Melanocyte of skin (primary cell): ENCODE data around the gene RAD9A. TPM values are rescaled to one million over a fixed set of nuclear protein-coding genes. Genes with fewer than 3 reads are reported as not detected.

ENCODE experiments used
- small RNA-seq, 2 donors: library from RNA; depleted of rRNA; stranded (forward); fragments of <200 nt; gene quantifications; one replicate each; pipeline ENCODE3, GENCODE V24; 2012
- total RNA-seq, 2 donors: library from RNA; depleted of rRNA; stranded (reverse); fragments of >200 nt; gene quantifications; 2 replicates each; pipeline ENCODE4 v1.2.3, GENCODE V29; 2012

Gene RAD9A
- 10 to 100 TPM; 10.7 to 11.0 TPM for total RNA-seq

DNA sequence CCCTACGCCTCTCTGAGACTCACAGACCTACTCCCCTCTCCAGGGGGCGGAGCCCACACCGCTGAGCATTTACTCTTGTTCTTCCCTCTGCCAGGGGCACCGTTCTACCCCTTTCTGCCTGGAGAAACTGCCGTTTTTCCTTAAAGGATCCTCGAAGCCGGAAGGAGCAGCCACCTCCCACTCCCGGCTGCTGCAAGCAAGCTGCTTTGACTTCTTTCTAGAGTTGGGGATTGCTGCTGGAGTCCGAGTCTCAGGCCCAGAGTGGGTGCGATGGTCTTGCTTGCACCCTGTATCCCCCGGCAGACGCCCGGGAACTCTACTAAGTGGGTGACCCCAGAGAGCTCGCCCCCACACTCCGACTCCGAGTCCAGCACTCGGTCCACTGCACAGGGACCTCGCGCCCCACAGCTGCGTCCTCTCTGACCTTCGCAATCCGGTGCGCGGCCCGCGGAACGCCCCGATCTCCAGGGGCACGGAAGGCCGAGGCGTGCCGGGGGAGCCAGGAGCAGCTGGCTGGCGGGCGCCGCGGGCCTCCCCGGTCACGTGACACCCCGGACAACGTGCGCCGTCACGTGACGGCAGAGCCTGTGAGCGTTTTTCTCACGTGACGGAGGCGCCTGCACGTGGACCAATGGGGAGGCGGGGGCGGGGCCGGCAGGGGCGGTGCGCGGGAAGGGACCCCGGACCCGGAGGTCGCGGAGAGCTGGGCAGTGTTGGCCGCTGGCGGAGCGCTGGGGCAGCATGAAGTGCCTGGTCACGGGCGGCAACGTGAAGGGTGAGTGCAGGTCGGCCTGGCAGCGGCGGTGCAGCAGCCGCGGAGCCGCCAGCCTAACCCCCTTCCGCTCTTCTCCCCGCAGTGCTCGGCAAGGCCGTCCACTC is at the start of gene RAD9A:
Gene RAD9A (plus strand): TSS at position 683 of the 879 bp plus-strand sequence. CDS start 59 bp downstream, at position 742.

DNA sequence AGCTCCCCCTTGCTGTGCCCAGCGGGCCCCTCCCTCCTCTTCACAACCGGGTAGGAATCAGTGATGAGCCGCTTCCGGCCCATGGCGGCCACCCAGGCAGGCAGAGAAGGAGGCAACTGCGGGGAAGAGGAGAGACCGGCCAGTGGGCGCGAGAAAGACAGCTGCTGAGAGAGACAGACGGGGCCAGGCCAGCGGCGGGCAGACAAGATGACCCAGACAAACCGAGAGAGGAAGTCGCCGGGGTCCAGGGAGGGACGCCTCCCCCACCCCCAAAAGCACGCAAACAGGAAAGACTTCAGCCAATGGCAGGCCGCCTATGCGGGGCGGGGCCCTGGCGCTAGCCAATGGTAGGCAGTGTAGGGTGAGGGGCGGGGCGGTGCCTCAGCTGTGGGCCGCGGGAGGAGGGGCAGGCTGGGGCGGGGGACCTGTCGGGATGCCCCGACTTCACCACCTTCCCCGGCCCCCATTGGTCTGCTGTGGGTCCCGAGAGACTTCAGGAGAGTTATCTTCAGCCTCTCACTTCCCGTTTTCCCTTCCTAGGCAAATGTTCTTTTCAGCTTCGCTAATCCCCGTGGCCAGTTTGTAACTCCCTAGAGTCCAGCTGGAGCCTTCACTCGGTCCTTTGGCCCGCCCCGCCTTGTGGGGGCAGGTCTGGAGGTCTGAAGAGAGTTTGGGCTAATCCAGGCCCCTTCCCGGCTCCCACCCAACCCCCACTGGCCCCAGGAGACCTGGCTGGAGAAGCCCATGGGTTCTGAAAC is 38.3 kb upstream of the RAD9A start, which contains the start of gene POLD4:
Gene POLD4 (minus strand): TSS at position 230 of the 758 bp plus-strand sequence. CDS start 147 bp downstream, at position 83.

DNA sequence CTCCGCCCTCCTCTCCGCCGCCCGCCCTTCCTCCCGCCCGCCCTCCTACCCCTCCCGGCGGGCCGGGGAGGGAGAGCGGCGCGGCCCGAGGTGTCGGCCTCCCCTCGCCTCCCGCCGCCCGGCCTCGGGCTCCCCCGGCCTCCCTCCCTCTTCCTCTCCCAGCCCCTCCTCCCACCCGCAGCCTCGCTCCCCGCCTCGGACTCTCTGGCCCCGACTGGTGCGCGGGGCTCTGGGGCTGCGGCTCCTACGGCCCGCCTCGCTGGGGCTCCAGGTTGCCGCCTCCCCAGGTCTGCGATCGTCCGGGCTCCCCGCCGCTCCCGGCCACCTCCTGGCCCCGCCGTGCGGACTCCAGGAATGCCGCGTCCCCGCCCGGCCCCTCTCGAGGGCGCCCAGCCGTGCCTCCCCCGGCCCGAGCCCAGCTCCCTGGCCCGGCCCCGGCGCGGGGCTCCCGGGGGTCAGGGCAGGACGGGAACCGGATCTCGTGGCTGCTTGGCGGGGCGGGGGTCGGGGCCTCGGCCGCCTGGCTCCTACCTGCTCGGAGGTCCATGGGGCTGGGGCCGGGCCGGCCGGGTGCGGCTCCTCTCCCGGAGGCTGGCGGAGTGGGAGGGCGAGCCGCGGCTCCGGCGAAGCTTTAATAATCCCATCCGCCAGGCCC is 18.7 kb upstream of the RAD9A start, which contains the start of gene CLCF1:
Gene CLCF1 (minus strand): TSS at position 606 of the 655 bp plus-strand sequence. CDS start 59 bp downstream, at position 547.

GRCh38 chr11:67401495-67402191 is 9.9 kb downstream of the RAD9A start, which contains the start of gene PPP1CA:
TSS of gene PPP1CA (minus strand) at chr11:67401858. CDS start at chr11:67401782, 76 bp downstream.

GRCh38 chr11:67415501-67416304 is 23.9 kb downstream of the RAD9A start, which contains the start of gene CARNS1:
TSS of gene CARNS1 (plus strand) at chr11:67415678. CDS start at chr11:67416200, 522 bp downstream.

DNA sequence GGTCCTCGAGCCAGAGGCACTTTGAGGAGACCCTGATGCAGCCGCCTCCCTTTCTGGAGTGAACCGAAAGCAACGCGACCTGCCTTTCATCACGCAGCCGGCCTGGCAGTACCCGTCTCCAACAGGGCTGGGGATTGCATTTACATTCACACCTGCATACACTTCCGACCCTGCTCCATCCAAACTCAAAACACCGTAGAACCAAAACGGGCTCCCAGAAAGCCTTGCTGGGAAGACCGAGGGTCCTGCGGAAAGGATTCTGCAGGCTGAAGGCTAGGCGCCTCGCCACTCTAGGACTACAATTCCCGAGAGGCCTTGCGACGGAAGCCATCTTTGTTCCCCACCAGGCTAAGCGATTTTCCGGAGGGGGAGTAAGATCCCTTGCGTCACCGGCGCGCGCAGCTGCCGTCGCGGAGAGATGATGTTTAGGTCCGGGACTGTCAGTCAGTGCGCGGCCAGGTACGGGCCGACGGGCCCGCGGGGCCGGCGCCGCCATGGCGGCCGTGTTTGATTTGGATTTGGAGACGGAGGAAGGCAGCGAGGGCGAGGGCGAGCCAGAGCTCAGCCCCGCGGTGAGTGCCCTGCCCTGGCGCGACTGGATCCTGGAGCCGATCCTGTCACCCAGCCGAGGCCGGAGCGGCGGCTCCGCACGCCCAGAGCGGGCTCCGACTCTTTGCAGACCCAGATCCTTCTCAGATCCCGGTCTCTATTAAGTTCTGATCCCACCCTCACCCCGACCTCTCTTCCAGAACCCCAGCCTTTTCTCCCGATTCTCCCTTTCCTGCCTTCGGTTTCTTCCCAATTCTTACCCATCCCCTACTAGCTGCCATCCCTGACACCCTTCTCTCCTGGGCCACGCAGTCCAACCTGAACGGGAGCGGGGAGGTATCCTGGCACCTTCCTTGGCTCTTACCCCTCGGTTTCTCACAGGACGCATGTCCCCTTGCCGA is 36.5 kb downstream of the RAD9A start, which contains the start of gene RPS6KB2:
Gene RPS6KB2 (plus strand): TSS at position 443 of the 950 bp plus-strand sequence. CDS start 52 bp downstream, at position 495.

GRCh38 chr11:67437082-67437808 is 45.5 kb downstream of the RAD9A start, which contains the start of gene PTPRCAP:
TSS of gene PTPRCAP (minus strand) at chr11:67437682. CDS start at chr11:67437619, 63 bp downstream.

Small RNAs within 50 kb of the gene (small RNA-seq; reads per million reads assigned to genes)
- 0 reads per million in 2 donors for gene RN7SKP239
- 0 to 0.09 reads per million in 2 donors for gene RNU6-1238P

Other genes with a start within 250 kb of the RAD9A start
- gene GRK2, start 125.5 kb upstream of the RAD9A start, total RNA-seq, result 10 to 100 TPM; 32.3 to 42.0 TPM
- gene ANKRD13D, start 102.7 kb upstream of the RAD9A start, total RNA-seq, result 10 to 100 TPM; 43.7 to 44.3 TPM
- gene SSH3, start 88.5 kb upstream of the RAD9A start, total RNA-seq, result 10 to 100 TPM; 11.7 to 14.8 TPM
- 10 to 100 TPM; 18.3 to 22.4 TPM for gene POLD4, start 38.4 kb upstream of the RAD9A start, total RNA-seq
- gene CLCF1, start 18.4 kb upstream of the RAD9A start, total RNA-seq, result under 1 TPM; 0.33 to 0.34 TPM
- gene PPP1CA, start 9.9 kb downstream of the RAD9A start, total RNA-seq, result 100 to 1,000 TPM; 176 to 244 TPM
- gene TBC1D10C, start 12.1 kb downstream of the RAD9A start, total RNA-seq, result not detected
- gene CARNS1, start 23.7 kb downstream of the RAD9A start, total RNA-seq, result under 1 TPM in 1 of 2 donors, not detected in 1; under 0.01 TPM
- 10 to 100 TPM; 33.3 to 37.5 TPM for gene RPS6KB2, start 36.5 kb downstream of the RAD9A start, total RNA-seq
- 1 to 10 TPM in 1 of 2 donors, under 1 TPM in 1; 0.33 to 1.0 TPM for gene PTPRCAP, start 45.7 kb downstream of the RAD9A start, total RNA-seq
- gene CORO1B, start 51.5 kb downstream of the RAD9A start, total RNA-seq, result 100 to 1,000 TPM; 120 to 134 TPM
- not detected for gene GPR152, start 60.7 kb downstream of the RAD9A start, total RNA-seq
- gene CABP4, start 63.4 kb downstream of the RAD9A start, total RNA-seq, result not detected
- 10 to 100 TPM; 19.0 to 26.8 TPM for gene TMEM134, start 77.3 kb downstream of the RAD9A start, total RNA-seq
- gene AIP, start 91.0 kb downstream of the RAD9A start, total RNA-seq, result 10 to 100 TPM; 52.3 to 81.6 TPM
- 10 to 100 TPM; 14.0 to 15.8 TPM for gene PITPNM1, start 113.4 kb downstream of the RAD9A start, total RNA-seq
- gene CDK2AP2, start 116.2 kb downstream of the RAD9A start, total RNA-seq, result 10 to 100 TPM; 14.5 to 19.3 TPM
- not detected for gene CABP2, start 131.5 kb downstream of the RAD9A start, total RNA-seq
- gene GSTP1, start 191.8 kb downstream of the RAD9A start, total RNA-seq, result 1,000 to 10,000 TPM; 1,560 to 1,583 TPM
- gene NDUFV1, start 214.9 kb downstream of the RAD9A start, total RNA-seq, result 100 to 1,000 TPM; 199 to 221 TPM
- 1 to 10 TPM; 6.9 to 7.3 TPM for gene NUDT8, start 238.0 kb downstream of the RAD9A start, total RNA-seq
- gene TBX10, start 247.8 kb downstream of the RAD9A start, total RNA-seq, result not detected